Measurements from ENCODE around the gene DYNC1H1.

- TF ChIP-seq POLR2AphosphoS5 (IDR thresholded peaks at IDR 0.05; ENCODE audit: borderline replicate concordance, low read depth, low read length) (no peak), EZH2 (IDR thresholded peaks at IDR 0.05) (no peak), FOXP2 (optimal IDR thresholded peaks at IDR 0.05; ENCODE audit: control extremely low read depth, extremely low read length, insufficient read depth) (no peak)
These were observed 62.6 kb downstream of the DYNC1H1 start for GRCh38 chr14:102026934-102027333.

Measured in SK-N-MC (cell line).